ENCODE results near the gene DCTN1.

DCTN1 gene

DNA sequence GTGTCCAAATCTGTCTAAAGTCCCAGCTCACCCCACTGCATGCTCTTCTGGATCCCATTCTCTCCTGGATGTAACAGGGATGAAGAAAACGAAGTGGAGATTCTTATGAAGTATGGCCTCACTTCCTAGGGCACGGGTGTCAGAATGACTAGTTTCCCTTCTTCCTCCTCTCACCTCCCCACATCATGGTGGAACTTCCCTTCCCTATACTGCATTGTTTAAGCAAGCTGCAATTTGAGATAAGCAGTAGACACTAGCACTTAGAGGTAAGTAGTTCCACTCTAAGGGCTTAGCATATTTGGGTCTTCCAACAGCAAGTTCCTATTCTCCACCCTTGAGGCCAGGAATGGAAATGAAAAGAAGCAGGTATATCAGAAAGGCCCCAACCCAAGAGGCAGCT lies 66.6 kb downstream of the DCTN1 start:
- in situ Hi-C loops (cut with MboI; ENCODE audit: low sequenced_read_pairs, unreplicated experiment) = no loop called here
- TF ChIP-seq, protein P1, sequence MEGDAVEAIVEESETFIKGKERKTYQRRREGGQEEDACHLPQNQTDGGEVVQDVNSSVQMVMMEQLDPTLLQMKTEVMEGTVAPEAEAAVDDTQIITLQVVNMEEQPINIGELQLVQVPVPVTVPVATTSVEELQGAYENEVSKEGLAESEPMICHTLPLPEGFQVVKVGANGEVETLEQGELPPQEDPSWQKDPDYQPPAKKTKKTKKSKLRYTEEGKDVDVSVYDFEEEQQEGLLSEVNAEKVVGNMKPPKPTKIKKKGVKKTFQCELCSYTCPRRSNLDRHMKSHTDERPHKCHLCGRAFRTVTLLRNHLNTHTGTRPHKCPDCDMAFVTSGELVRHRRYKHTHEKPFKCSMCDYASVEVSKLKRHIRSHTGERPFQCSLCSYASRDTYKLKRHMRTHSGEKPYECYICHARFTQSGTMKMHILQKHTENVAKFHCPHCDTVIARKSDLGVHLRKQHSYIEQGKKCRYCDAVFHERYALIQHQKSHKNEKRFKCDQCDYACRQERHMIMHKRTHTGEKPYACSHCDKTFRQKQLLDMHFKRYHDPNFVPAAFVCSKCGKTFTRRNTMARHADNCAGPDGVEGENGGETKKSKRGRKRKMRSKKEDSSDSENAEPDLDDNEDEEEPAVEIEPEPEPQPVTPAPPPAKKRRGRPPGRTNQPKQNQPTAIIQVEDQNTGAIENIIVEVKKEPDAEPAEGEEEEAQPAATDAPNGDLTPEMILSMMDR (IDR thresholded peaks at IDR 0.05; ENCODE audit: borderline replicate concordance, control extremely low read depth, extremely low read depth, insufficient read depth, missing control alignments) = no peak

DNA sequence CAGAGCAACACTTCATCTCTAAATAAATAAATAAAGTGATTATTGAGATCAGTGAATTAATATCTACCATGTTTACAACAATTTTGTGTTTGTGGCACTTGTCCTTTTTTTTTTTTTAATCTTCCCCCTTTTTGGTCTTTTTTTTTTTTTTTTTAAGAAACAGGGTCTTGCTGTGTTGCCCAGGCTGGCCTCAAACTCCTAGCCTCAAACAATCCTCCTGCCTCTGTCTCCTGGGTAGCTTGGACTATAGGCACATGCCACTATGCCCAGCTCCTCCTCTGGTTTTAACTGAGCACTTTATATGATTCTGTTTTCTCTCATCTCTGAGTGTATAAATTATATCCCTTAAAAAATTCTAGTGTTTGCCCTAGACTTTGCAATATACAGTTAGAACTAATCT lies 67.2 kb downstream of the DCTN1 start:
- DNase-seq (ENCODE audit: low spot score) = no peak
- TF ChIP-seq, protein P1 (IDR thresholded peaks at IDR 0.05; ENCODE audit: borderline replicate concordance, control extremely low read depth, extremely low read depth, insufficient read depth, missing control alignments) = no peak
- in situ Hi-C loops (cut with MboI; ENCODE audit: low sequenced_read_pairs, unreplicated experiment) = no loop called here

More for the DNA sequence above, 66.6 kb downstream of the DCTN1 start:
- DNase-seq (ENCODE audit: low spot score) = no peak
